ENCODE measurements around the gene ADGRL3.
"Not testable (repeated sequence)": the region's sequence is repeated elsewhere in the genome, so short reads cannot be mapped to it uniquely, and the experiment has no call there.

The ADGRL3 gene

DNA sequence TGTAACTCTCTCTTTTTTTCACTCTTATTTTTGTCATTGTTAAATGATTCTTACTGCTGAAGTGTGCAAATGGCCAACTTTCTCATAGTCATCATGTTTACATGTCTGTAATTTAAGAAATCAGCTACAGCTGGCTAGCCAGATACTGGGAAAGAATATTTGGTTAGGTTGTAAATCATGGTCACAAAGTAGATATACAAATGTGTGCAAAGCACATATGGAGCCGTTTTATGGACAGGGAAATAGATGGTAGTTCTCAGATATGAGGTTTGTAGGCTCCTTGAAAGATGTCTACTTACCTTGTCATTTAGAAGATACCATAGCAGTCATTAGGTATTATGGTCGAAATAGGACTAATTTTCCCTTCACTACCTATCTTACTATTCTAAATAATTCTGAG, 430.4 kb downstream of the ADGRL3 start:
- no peak overlapping the region for H3K4me3 ChIP-seq (ENCODE audit: low read depth, low read length)
- no peak for DNase-seq (ENCODE audit: low read depth)
- TF ChIP-seq, protein P1, sequence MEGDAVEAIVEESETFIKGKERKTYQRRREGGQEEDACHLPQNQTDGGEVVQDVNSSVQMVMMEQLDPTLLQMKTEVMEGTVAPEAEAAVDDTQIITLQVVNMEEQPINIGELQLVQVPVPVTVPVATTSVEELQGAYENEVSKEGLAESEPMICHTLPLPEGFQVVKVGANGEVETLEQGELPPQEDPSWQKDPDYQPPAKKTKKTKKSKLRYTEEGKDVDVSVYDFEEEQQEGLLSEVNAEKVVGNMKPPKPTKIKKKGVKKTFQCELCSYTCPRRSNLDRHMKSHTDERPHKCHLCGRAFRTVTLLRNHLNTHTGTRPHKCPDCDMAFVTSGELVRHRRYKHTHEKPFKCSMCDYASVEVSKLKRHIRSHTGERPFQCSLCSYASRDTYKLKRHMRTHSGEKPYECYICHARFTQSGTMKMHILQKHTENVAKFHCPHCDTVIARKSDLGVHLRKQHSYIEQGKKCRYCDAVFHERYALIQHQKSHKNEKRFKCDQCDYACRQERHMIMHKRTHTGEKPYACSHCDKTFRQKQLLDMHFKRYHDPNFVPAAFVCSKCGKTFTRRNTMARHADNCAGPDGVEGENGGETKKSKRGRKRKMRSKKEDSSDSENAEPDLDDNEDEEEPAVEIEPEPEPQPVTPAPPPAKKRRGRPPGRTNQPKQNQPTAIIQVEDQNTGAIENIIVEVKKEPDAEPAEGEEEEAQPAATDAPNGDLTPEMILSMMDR (IDR thresholded peaks at IDR 0.05; ENCODE audit: low read depth, low read length, missing control alignments), result no peak

DNA sequence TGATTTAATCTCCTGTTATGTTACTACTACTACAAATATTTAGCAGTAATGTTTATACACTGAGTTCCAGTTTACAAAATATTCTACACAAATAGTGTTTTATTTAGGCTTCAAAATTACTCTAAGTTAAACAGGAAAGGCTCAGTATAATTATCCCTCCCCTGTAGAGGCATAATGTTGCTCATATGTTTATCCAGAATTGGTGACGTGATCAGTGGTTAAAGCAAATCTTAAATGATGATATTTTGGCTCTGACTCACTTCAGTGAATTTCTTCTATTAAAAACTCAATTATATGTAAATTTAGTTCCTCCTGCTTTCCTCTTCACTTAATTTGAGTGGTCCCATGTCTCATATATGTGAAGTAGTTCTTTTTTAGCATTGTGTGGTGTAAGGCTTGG, 438.5 kb downstream of the ADGRL3 start:
- TF ChIP-seq, protein P1 (IDR thresholded peaks at IDR 0.05; ENCODE audit: low read depth, low read length, missing control alignments), result no peak
- DNase-seq (ENCODE audit: low read depth), result no peak
- no peak overlapping the region for H3K4me3 ChIP-seq (ENCODE audit: low read depth, low read length)

DNA sequence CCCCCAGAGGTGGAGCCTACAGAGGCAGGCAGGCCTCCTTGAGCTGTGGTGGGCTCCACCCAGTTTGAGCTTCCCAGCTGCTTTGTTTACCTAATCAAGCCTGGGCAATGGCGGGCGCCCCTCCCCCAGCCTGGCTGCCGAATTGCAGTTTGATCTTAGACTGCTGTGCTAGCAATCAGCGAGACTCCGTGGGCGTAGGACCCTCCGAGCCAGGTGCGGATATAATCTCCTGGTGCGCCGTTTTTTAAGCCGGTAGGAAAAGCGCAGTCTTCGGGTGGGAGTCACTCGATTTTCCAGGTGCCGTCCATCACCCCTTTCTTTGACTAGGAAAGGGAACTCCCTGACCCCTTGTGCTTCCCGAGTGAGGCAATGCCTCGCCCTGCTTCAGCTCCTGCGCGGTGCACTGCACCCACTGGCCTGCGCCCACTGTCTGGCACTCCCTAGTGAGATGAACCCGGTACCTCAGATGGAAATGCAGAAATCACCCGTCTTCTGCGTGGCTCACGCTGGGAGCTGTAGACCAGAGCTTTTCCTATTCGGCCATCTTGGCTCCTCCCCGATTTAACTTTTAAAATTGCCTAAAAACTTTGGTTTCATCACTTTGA, 446.7 kb downstream of the ADGRL3 start:
- not testable (repeated sequence) for DNase-seq (ENCODE audit: low read depth); H3K4me3 ChIP-seq (ENCODE audit: low read depth, low read length)

DNA sequence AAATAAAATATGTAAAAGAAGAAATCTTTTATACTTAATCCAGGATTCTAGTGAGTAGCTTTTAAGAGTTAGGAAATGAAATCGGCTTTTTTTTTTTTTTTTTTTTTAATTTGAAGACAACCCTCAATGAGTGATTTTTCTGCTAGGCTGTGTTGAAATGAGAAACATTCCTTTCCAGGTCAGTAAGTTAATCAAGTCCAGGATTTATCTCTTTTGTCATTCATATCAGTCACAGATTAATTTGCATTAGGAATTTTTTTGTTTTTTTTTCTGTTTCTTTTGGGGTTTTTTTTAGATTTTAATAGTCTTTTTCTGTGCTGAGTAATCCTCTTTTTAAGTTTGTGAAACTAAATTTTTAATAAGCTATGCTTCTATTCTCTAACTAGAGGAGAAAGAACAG, 448.1 kb downstream of the ADGRL3 start:
- TF ChIP-seq, protein P1 (IDR thresholded peaks at IDR 0.05; ENCODE audit: low read depth, low read length, missing control alignments), result no peak
- no peak for DNase-seq (ENCODE audit: low read depth)

DNA sequence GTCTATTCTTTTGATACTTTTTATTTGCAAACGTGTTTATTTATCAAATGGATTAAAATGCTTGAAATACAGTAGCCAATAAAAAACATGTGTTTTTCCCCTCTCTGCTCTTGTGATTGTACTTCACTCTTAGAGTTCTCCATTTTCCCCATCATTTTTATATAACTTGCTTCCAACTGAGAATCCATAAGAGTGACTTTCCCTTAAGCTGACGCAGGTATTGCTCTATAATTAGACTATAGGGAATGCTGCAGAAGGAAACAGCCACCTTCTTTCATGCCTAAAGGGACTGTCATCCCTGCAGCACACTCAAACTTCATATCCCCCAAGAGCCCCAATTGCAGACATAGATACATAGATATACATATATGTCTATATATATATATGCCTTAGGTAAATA, 456.9 kb downstream of the ADGRL3 start:
- TF ChIP-seq, protein P1 (IDR thresholded peaks at IDR 0.05; ENCODE audit: low read depth, low read length, missing control alignments), result no peak
- no peak for DNase-seq (ENCODE audit: low read depth)
- H3K4me3 ChIP-seq (ENCODE audit: low read depth, low read length), result no peak overlapping the region

More for the DNA sequence above, 448.1 kb downstream of the ADGRL3 start:
- H3K4me3 ChIP-seq (ENCODE audit: low read depth, low read length), result no peak overlapping the region

DNA sequence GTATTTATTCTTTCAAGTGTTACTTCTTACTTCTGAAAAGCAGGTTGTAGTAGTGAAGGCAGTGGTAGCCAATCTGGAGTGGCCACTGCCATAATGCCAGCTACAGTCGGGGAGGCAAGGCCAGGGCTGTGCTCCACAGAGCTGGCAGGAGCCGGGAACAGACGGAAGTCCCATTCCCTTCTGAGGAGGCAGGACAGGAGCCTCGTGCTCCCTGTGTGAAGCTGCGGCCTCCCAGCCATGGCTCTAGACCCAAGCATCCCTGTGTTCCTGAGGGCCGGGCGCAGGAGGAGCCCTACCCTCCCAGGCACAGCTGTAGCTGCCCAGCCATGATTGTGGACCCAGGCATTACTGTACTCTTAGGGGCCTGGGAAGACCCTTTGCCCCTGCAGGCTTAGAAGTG, 461.8 kb downstream of the ADGRL3 start:
- H3K4me3 ChIP-seq (ENCODE audit: low read depth, low read length), result no peak overlapping the region
- TF ChIP-seq, protein P1 (IDR thresholded peaks at IDR 0.05; ENCODE audit: low read depth, low read length, missing control alignments), result no peak
- DNase-seq (ENCODE audit: low read depth), result no peak

DNA sequence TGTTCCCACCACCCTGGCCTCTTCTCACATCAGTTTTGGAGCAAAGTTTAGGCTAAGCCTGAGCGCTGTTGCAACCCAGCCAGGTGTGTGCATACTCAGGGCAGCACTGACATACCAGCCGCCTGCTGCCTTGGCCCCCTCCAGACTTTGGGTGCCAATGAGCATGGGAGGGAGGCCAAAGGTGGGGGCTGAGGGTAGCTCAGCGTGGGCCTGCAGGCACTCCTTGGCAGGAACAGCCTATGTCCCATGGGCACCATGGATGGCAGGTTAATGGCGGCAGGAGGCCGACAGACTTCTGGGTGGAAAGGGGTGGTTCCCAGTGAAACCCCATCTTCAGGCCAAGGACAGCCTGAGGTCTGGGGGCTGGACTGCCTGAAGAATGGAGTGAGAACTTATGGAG, 462.2 kb downstream of the ADGRL3 start:
- H3K4me3 ChIP-seq (ENCODE audit: low read depth, low read length), result no peak overlapping the region
- TF ChIP-seq, protein P1 (IDR thresholded peaks at IDR 0.05; ENCODE audit: low read depth, low read length, missing control alignments), result no peak
- DNase-seq (ENCODE audit: low read depth), result no peak

Measured in GM12864 (cell line).